HL-60 (cell line): ENCODE measurements around the gene ATP10B.

Experiments
- DNase-seq, 2 experiments: peaks; one replicate each; pipeline ENCODE4 v3.0.0-alpha.2; 2010 to 2020; ENCODE audit warnings: low read depth in 1 of 2, low spot score in 1 of 2
- H3K27ac ChIP-seq: fragments of 250-450 bp; sonication (Bioruptor Pico); replicated peaks from 2 replicates; pipeline ENCODE4 v1.5.1; 2020; ENCODE audit warnings: mild to moderate bottlenecking, moderate library complexity
- H3K27me3 ChIP-seq: fragments of 250-450 bp; sonication (Bioruptor Pico); 2 replicates; pipeline ENCODE4 v1.5.1; 2021; ENCODE audit warnings: mild to moderate bottlenecking, moderate library complexity; ENCODE audit not compliant: insufficient read depth, poor library complexity, severe bottlenecking
- H3K4me3 ChIP-seq: replicated peaks from 2 replicates; pipeline ENCODE4 v1.5.1; 2011; ENCODE audit warnings: mild to moderate bottlenecking, control low read depth, low read length; ENCODE audit not compliant: insufficient read depth
- GABPA ChIP-seq: IDR thresholded peaks from 2 replicates; pipeline ENCODE4 v1.6.1; 2012; ENCODE audit warnings: low read depth
- POLR2AphosphoS5 ChIP-seq: IDR thresholded peaks from 2 replicates; pipeline ENCODE4 v1.6.1; 2012; ENCODE audit warnings: low read depth
- SPI1 ChIP-seq: IDR thresholded peaks from 2 replicates; pipeline ENCODE4 v1.6.1; 2012; ENCODE audit warnings: low read depth, mild to moderate bottlenecking, borderline replicate concordance
- TF ChIP-seq, protein P1 (sequence below): IDR thresholded peaks from one replicate; pipeline ENCODE4 v1.5.1; 2011; ENCODE audit warnings: low read length, control low read depth, inconsistent platforms; ENCODE audit not compliant: insufficient read depth
- TF ChIP-seq, protein P2 (sequence below): IDR thresholded peaks from 2 replicates; pipeline ENCODE4 v1.6.1; 2012; ENCODE audit warnings: low read depth; ENCODE audit not compliant: insufficient replicate concordance

ATP10B gene

DNA sequence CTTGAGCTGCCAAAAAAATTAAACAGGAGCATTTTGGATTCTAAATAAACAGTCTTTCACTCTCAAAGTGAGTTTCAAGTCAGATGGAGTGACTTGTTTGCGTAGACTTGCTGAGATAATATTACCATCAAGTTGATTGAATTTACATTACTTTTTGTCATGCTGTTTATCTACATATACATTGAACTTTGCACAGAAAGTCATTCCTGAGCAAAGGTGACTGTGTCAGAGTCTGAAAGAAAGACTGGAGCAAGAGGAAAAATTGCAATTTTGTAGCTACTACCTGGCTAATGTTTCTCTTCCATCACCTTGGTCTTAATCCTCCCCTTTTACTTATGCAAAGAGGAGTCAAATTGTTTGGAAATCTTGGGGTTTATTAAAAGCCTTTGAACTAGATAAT, 251.0 kb downstream of the ATP10B start:
- no peak overlapping the region for H3K27ac ChIP-seq
- TF ChIP-seq, protein P1, sequence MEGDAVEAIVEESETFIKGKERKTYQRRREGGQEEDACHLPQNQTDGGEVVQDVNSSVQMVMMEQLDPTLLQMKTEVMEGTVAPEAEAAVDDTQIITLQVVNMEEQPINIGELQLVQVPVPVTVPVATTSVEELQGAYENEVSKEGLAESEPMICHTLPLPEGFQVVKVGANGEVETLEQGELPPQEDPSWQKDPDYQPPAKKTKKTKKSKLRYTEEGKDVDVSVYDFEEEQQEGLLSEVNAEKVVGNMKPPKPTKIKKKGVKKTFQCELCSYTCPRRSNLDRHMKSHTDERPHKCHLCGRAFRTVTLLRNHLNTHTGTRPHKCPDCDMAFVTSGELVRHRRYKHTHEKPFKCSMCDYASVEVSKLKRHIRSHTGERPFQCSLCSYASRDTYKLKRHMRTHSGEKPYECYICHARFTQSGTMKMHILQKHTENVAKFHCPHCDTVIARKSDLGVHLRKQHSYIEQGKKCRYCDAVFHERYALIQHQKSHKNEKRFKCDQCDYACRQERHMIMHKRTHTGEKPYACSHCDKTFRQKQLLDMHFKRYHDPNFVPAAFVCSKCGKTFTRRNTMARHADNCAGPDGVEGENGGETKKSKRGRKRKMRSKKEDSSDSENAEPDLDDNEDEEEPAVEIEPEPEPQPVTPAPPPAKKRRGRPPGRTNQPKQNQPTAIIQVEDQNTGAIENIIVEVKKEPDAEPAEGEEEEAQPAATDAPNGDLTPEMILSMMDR, result no peak
- no peak for TF ChIP-seq POLR2AphosphoS5
- no peak for TF ChIP-seq SPI1
- H3K27me3 ChIP-seq, result no peaks in the 10 kb centered on the region
- no peak overlapping the region for H3K4me3 ChIP-seq
- no peak for DNase-seq

DNA sequence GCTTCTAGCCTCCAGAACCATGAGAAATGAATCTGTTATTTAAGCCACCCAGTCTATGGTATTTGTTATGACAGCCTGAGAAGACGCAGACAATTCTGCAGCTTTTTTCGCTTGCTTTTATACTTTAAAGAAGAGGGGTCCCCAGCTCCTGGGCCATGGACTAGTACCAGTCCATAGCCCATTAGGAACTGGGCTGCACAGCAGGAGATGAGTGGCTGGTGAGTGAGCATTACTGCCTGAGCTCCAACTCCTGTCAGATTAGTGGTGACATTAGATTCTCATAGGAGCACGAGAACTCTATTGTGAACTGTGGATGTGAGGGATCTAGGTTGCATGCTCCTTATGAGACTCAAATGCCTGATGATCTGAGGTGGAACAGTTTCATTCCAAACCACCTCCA, 278.7 kb downstream of the ATP10B start:
- Histone ChIP-seq H3K4me3 (no peak overlapping the region), H3K27ac (no peak overlapping the region), H3K27me3 (peaks cover 4% of the 10 kb centered on the region)
- no peak for DNase-seq
- TF ChIP-seq, protein P2, sequence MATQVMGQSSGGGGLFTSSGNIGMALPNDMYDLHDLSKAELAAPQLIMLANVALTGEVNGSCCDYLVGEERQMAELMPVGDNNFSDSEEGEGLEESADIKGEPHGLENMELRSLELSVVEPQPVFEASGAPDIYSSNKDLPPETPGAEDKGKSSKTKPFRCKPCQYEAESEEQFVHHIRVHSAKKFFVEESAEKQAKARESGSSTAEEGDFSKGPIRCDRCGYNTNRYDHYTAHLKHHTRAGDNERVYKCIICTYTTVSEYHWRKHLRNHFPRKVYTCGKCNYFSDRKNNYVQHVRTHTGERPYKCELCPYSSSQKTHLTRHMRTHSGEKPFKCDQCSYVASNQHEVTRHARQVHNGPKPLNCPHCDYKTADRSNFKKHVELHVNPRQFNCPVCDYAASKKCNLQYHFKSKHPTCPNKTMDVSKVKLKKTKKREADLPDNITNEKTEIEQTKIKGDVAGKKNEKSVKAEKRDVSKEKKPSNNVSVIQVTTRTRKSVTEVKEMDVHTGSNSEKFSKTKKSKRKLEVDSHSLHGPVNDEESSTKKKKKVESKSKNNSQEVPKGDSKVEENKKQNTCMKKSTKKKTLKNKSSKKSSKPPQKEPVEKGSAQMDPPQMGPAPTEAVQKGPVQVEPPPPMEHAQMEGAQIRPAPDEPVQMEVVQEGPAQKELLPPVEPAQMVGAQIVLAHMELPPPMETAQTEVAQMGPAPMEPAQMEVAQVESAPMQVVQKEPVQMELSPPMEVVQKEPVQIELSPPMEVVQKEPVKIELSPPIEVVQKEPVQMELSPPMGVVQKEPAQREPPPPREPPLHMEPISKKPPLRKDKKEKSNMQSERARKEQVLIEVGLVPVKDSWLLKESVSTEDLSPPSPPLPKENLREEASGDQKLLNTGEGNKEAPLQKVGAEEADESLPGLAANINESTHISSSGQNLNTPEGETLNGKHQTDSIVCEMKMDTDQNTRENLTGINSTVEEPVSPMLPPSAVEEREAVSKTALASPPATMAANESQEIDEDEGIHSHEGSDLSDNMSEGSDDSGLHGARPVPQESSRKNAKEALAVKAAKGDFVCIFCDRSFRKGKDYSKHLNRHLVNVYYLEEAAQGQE, result no peak
- TF ChIP-seq GABPA (no peak), POLR2AphosphoS5 (no peak), SPI1 (no peak)
- TF ChIP-seq, protein P1, result no peak

DNA sequence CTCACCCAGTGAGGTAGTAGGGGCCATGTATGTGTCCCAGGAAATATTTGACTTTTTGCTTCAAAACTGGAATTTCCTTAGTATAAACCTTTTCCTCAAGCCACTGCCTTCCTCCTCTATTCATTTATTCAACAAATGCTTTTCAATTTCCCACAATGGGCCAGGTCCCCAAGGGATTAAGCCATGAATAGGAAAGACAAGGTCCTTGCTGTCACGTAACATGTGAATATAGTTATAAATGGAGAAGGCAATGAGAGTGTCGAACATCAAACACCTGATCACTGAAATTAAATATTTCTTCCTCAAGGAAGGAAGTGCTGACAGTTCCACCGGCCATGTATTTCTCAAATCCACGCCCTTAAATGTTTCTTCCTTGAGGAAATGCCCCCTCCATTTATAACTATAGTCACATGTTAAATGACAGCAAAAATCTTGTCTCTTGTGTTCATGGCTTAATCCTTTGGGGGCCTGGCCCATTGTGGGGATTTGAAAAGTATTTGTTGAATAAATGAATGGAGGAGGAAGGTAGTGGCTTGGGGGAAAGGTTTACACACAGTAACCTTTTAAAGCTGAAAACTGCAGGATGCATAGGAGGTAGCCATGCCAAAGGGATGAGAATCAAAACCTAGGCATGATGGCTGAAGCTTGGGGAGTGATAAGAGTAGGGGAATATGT, 284.8 kb downstream of the ATP10B start:
- H3K4me3 ChIP-seq, result no peak overlapping the region
- H3K27me3 ChIP-seq, result peaks cover 6% of the 10 kb centered on the region
- DNase-seq, result no peak
- H3K27ac ChIP-seq, result no peak overlapping the region
- TF ChIP-seq POLR2AphosphoS5 (no peak), SPI1 (no peak), GABPA (no peak)
- TF ChIP-seq, protein P2, result no peak
- TF ChIP-seq, protein P1, result no peak

DNA sequence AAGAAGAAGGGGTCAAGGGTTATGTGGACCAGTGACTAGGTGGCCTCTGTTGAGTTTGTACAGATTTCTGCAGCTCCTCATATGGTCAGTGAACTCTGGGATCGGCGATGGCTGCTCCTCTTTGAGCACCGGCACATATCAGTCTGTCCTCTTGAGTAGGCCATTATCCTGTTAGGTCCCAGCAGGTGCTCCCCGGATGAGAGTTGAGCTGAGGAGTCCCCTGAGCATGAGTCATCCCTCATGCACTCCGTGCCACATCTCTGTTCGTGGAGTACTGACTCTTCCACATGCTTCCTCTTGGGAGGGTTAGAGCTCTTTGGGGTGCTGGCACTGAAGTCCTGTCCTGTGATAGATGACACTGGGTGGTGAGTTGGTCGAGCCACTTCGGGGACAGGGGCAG, 286.6 kb downstream of the ATP10B start:
- DNase-seq, result no peak
- Histone ChIP-seq H3K27ac (no peak overlapping the region), H3K27me3 (peaks cover 3% of the 10 kb centered on the region), H3K4me3 (no peak overlapping the region)
- no peak for TF ChIP-seq SPI1
- TF ChIP-seq, protein P2, result no peak
- TF ChIP-seq POLR2AphosphoS5, result no peak
- TF ChIP-seq GABPA, result no peak
- TF ChIP-seq, protein P1, result no peak
